Liver (tissue), 9 donors: ENCODE results near the gene DCDC1. TPM values are rescaled to one million over a fixed set of nuclear protein-coding genes. Genes with fewer than 3 reads are reported as not detected.

Source experiments
- DNase-seq: peaks from one replicate; pipeline ENCODE4 v3.0.0-alpha.2; 2017; ENCODE audit warnings: low spot score
- H3K27ac ChIP-seq, 2 donors: one replicate each; pipeline ENCODE4 v1.7.0; 2013; ENCODE audit warnings: inconsistent platforms in 2 of 2, low read length in 2 of 2, control low read depth in 1 of 2, low read depth in 1 of 2, mild to moderate bottlenecking in 1 of 2
- H3K27me3 ChIP-seq, 4 donors: one replicate each; pipeline versions ENCODE4 v1.6.1 to v1.7.0; 2013; ENCODE audit warnings: low read length in 3 of 4, inconsistent platforms in 1 of 4, mild to moderate bottlenecking in 1 of 4, moderate library complexity in 1 of 4; ENCODE audit not compliant: control insufficient read depth in 4 of 4, insufficient read depth in 4 of 4
- H3K36me3 ChIP-seq, 4 donors: one replicate each; pipeline versions ENCODE4 v1.6.1 to v1.7.0; 2013; ENCODE audit warnings: low read length in 3 of 4, mild to moderate bottlenecking in 3 of 4, low read depth in 1 of 4, moderate library complexity in 1 of 4; ENCODE audit not compliant: control insufficient read depth in 4 of 4, insufficient read depth in 3 of 4
- H3K4me1 ChIP-seq, 4 donors: one replicate each; pipeline versions ENCODE4 v1.6.1 to v1.7.0; 2013; ENCODE audit warnings: low read length in 3 of 4, mild to moderate bottlenecking in 3 of 4, moderate library complexity in 1 of 4; ENCODE audit not compliant: control insufficient read depth in 4 of 4, insufficient read depth in 4 of 4
- H3K4me3 ChIP-seq, 3 donors: one replicate each; pipeline versions ENCODE4 v1.6.1 to v1.7.0; 2013; ENCODE audit warnings: low read length in 3 of 3, control low read depth in 1 of 3, low read depth in 1 of 3, mild to moderate bottlenecking in 1 of 3
- H3K9ac ChIP-seq, 2 donors: one replicate each; pipeline ENCODE4 v1.7.0; 2013; ENCODE audit warnings: low read length in 2 of 2, mild to moderate bottlenecking in 2 of 2, moderate library complexity in 2 of 2, control low read depth in 1 of 2, low read depth in 1 of 2
- H3K9me3 ChIP-seq, 4 donors: one replicate each; pipeline versions ENCODE4 v1.6.1 to v1.7.0; 2013; ENCODE audit warnings: low read length in 3 of 4; ENCODE audit not compliant: control insufficient read depth in 4 of 4
- ATF3 ChIP-seq: IDR thresholded peaks from 2 replicates; pipeline ENCODE4 v1.6.1; 2016; ENCODE audit warnings: antibody characterized with exemption
- CTCF ChIP-seq: fragments of 150-350 bp; IDR thresholded peaks from 2 replicates; pipeline ENCODE4 v1.5.1; 2017; ENCODE audit warnings: improper control_type of control experiment, low read depth, low read length; ENCODE audit not compliant: missing input control
- EGR1 ChIP-seq, 2 donors: IDR thresholded peaks; 2 replicates each; pipeline ENCODE4 v1.6.1; 2016 to 2018; ENCODE audit warnings: antibody characterized with exemption in 2 of 2, low read depth in 2 of 2
- FOXA1 ChIP-seq: IDR thresholded peaks from 2 replicates; pipeline ENCODE4 v1.6.1; 2016; ENCODE audit warnings: antibody characterized with exemption
- FOXA2 ChIP-seq: IDR thresholded peaks from 2 replicates; pipeline ENCODE4 v1.6.1; 2016; ENCODE audit warnings: antibody characterized with exemption
- HNF4G ChIP-seq: IDR thresholded peaks from 2 replicates; pipeline ENCODE4 v1.6.1; 2016; ENCODE audit warnings: antibody characterized with exemption
- JUND ChIP-seq, 2 donors: IDR thresholded peaks; 2 replicates each; pipeline ENCODE4 v1.6.1; 2016; ENCODE audit warnings: antibody characterized with exemption in 2 of 2
- MAX ChIP-seq: IDR thresholded peaks from 2 replicates; pipeline ENCODE4 v1.6.1; 2016; ENCODE audit warnings: antibody characterized with exemption
- NR2F2 ChIP-seq: IDR thresholded peaks from 2 replicates; pipeline ENCODE4 v1.6.1; 2016; ENCODE audit warnings: antibody characterized with exemption
- RAD21 ChIP-seq, 2 donors: IDR thresholded peaks; 2 replicates each; pipeline ENCODE4 v1.6.1; 2016; ENCODE audit warnings: antibody characterized with exemption in 2 of 2, mild to moderate bottlenecking in 2 of 2
- REST ChIP-seq: IDR thresholded peaks from 2 replicates; pipeline ENCODE4 v1.6.1; 2016; ENCODE audit warnings: antibody characterized with exemption, mild to moderate bottlenecking
- RXRA ChIP-seq, 2 donors: IDR thresholded peaks; 2 replicates each; pipeline ENCODE4 v1.6.1; 2017 to 2018; ENCODE audit warnings: antibody characterized with exemption in 2 of 2, mild to moderate bottlenecking in 1 of 2
- SP1 ChIP-seq: IDR thresholded peaks from 2 replicates; pipeline ENCODE4 v1.6.1; 2018; ENCODE audit warnings: antibody characterized with exemption, mild to moderate bottlenecking
- TAF1 ChIP-seq: conservative IDR thresholded peaks from 2 replicates; pipeline ENCODE4 v1.6.1; 2016; ENCODE audit warnings: antibody characterized with exemption, mild to moderate bottlenecking
- YY1 ChIP-seq: IDR thresholded peaks from 2 replicates; pipeline ENCODE4 v1.6.1; 2016; ENCODE audit warnings: antibody characterized with exemption, mild to moderate bottlenecking
- ZBTB33 ChIP-seq: IDR thresholded peaks from 2 replicates; pipeline ENCODE4 v1.6.1; 2016; ENCODE audit warnings: antibody characterized with exemption
- WGBS: extraction: QIAGEN DNeasy Blood & Tissue Kit; methylation state at CpG from one replicate; pipeline ENCODE4 v1.1.7; 2013; 5-methylcytosine and 5-hydroxymethylcytosine counted together
- polyA plus RNA-seq, 2 donors: library from polyadenylated mRNA; stranded (reverse) in 1 of 2; unstranded in 1 of 2; fragments of 200-250 nt in 1 of 2; fragments of >200 nt in 1 of 2; fragmentation: Nextera tagmentation in 1 of 2; extraction: Ambion mirVana in 1 of 2; gene quantifications; one replicate each; pipeline versions ENCODE4 v1.2.1 to v1.2.3, GENCODE V29; 2013 to 2015
- total RNA-seq, 2 donors: library from RNA; depleted of rRNA; stranded (reverse); fragments of >200 nt; gene quantifications; one replicate each; pipeline ENCODE4 v1.2.3, GENCODE V29; 2014
- donor health status: healthy.
- donor health status: healthy.
- donor health status: healthy.
- donor health status: healthy.
- donor health status: healthy.

The DCDC1 gene
- total and polyA plus RNA-seq, 4 donors = 0.38 to 3.5 (median 2.0) TPM

GRCh38 chr11:30853439-30853838 is 516.1 kb downstream of the DCDC1 start:
- no peaks in the 10 kb centered on the region for H3K27me3 ChIP-seq
- H3K27ac ChIP-seq = no peak overlapping the region
- H3K9me3 ChIP-seq = no peaks in the 10 kb centered on the region
- TF ChIP-seq JUND (IDR thresholded peaks at IDR 0.05) = no peak
- no peak for TF ChIP-seq REST
- no peak for TF ChIP-seq FOXA1
- TF ChIP-seq RXRA (IDR thresholded peaks at IDR 0.05) = no peak
- TF ChIP-seq CTCF = no peak
- no peak for TF ChIP-seq FOXA2
- no peak for TF ChIP-seq RAD21 (IDR thresholded peaks at IDR 0.05)
- no peak for TF ChIP-seq TAF1
- DNase-seq = no peak
- no peaks in the 10 kb centered on the region for H3K36me3 ChIP-seq
- no peak overlapping the region for H3K4me3 ChIP-seq
- no peaks in the 10 kb centered on the region for H3K4me1 ChIP-seq
- no peak overlapping the region for H3K9ac ChIP-seq

GRCh38 chr11:30852645-30853044 is 516.9 kb downstream of the DCDC1 start:
- TF ChIP-seq ZBTB33 = no peak
- no peak for TF ChIP-seq FOXA2
- TF ChIP-seq MAX = no peak
- TF ChIP-seq RXRA (IDR thresholded peaks at IDR 0.05) = no peak
- TF ChIP-seq EGR1 (IDR thresholded peaks at IDR 0.05; ENCODE audit: low read depth in 2 of 2) = no peak
- no peak for TF ChIP-seq HNF4G
- TF ChIP-seq SP1 = no peak
- TF ChIP-seq JUND (IDR thresholded peaks at IDR 0.05) = no peak
- TF ChIP-seq TAF1 = no peak
- TF ChIP-seq FOXA1 = no peak
- no peak for TF ChIP-seq NR2F2
- TF ChIP-seq CTCF = no peak
- TF ChIP-seq ATF3 = no peak
- no peak for TF ChIP-seq YY1
- TF ChIP-seq RAD21 (IDR thresholded peaks at IDR 0.05) = no peak
- Histone ChIP-seq H3K27ac (no peak overlapping the region), H3K4me1 (no peaks in the 10 kb centered on the region), H3K36me3 (no peaks in the 10 kb centered on the region), H3K9ac (no peak overlapping the region), H3K9me3 (no peaks in the 10 kb centered on the region), H3K27me3 (no peaks in the 10 kb centered on the region), H3K4me3 (no peak overlapping the region)
- 95% methylated on average over 4 of the region's 4 CpGs for WGBS
- no peak for DNase-seq
